HCT116 (cell line): ENCODE results near the gene SCO1. TPM values are rescaled to one million over a fixed set of nuclear protein-coding genes. Genes with fewer than 3 reads are reported as not detected.
A peak's percentile ranks its signal among the peaks of the same experiment; 100 is the strongest.

Source experiments
- ATAC-seq: fragments of 200-7000 bp; cut with Tn5 transposase; 2 replicates; pipeline ENCODE4 v1.9.1; 2020; ENCODE audit warnings: mild to moderate bottlenecking, moderate library complexity
- Bru-seq: library from RNA; stranded (reverse); fragments of 400-500 nt; gene quantifications from one replicate; lab custom pipeline; 2021; lab: Mats Ljungman, UMichigan
- BruChase-seq, 2 experiments: library from RNA; stranded (reverse); fragments of 400-500 nt; gene quantifications; one replicate each; lab custom pipeline; 2021; lab: Mats Ljungman, UMichigan
- BruUV-seq: library from RNA; stranded (reverse); fragments of 400-500 nt; replicated peaks from 2 replicates; lab custom pipeline; 2021; lab: Mats Ljungman, UMichigan
- CTCF ChIA-PET: fragments of 300-600 bp; sonication (Branson Sonifier 250); formaldehyde crosslinking; loops from one replicate; lab custom pipeline; 2021; ENCODE audit warnings: antibody characterized with exemption; lab: Charles Lee
- POLR2A ChIA-PET: fragments of 300-600, 350-600 bp; sonication (Branson Sonifier 250); formaldehyde crosslinking; loops from one replicate; lab custom pipeline; 2021; ENCODE audit warnings: antibody characterized with exemption; lab: Charles Lee
- RAD21 ChIA-PET, 2 experiments: fragments of 300-600 bp; sonication (Branson Sonifier 250); formaldehyde crosslinking; loops; one replicate each; lab custom pipeline; 2023; ENCODE audit warnings: low total read pairs in 2 of 2; ENCODE audit not compliant: uncharacterized antibody in 2 of 2, unreplicated experiment in 2 of 2, low non-redundant PET in 1 of 2; lab: Charles Lee
- DNase-seq: peaks from one replicate; pipeline ENCODE4 v3.0.0-alpha.2; 2010; ENCODE audit warnings: low read depth, low spot score
- H2AFZ ChIP-seq: fragments of 200-600 bp; shearing (Covaris generic), sonication (generic); 2 replicates; pipeline ENCODE4 v1.6.1; 2017; ENCODE audit warnings: low read depth, mixed run types, mixed read lengths, antibody characterized with exemption, low read length; ENCODE audit not compliant: poor library complexity, severe bottlenecking
- H3K27ac ChIP-seq: 2 replicates; pipeline ENCODE4 v1.5.1; 2012; ENCODE audit warnings: low read depth, low read length
- H3K27me3 ChIP-seq: fragments of 200-600 bp; sonication (generic); 2 replicates; pipeline ENCODE4 v1.6.1; 2016; ENCODE audit warnings: mixed run types, low read length, mixed read lengths; ENCODE audit not compliant: insufficient read depth
- H3K36me3 ChIP-seq, 2 experiments: fragments of 200-500 bp in 1 of 2; fragments of 200-600 bp in 1 of 2; sonication (Bioruptor generic) in 1 of 2; sonication (generic) in 1 of 2; 2 replicates each; pipeline versions ENCODE4 v1.5.1 to v1.6.1; 2014 to 2016; ENCODE audit warnings: low read length in 2 of 2, inconsistent platforms in 1 of 2, mixed read lengths in 1 of 2, mixed run types in 1 of 2; ENCODE audit not compliant: insufficient read depth in 2 of 2, control insufficient read depth in 1 of 2
- H3K4me1 ChIP-seq, 2 experiments: fragments of 200-600 bp in 1 of 2; sonication (generic) in 1 of 2; 2 replicates each; pipeline versions ENCODE4 v1.5.1 to v1.6.1; 2012 to 2017; ENCODE audit warnings: low read length in 2 of 2, inconsistent platforms in 1 of 2, mild to moderate bottlenecking in 1 of 2, mixed read lengths in 1 of 2, mixed run types in 1 of 2, moderate library complexity in 1 of 2; ENCODE audit not compliant: insufficient read depth in 2 of 2, control insufficient read depth in 1 of 2
- H3K4me2 ChIP-seq: fragments of 200-600 bp; sonication (generic); 2 replicates; pipeline ENCODE4 v1.6.1; 2017; ENCODE audit warnings: mixed run types, low read length, mixed read lengths
- H3K4me3 ChIP-seq, 2 experiments: fragments of 200-600 bp in 1 of 2; sonication (generic) in 1 of 2; replicated peaks in 1 of 2; 2 replicates each; pipeline ENCODE4 v1.5.1; 2011 to 2016; ENCODE audit warnings: low read length in 2 of 2, control low read depth in 1 of 2, low read depth in 1 of 2, mild to moderate bottlenecking in 1 of 2, mixed read lengths in 1 of 2, mixed run types in 1 of 2
- H3K79me2 ChIP-seq: fragments of 200-600 bp; sonication (generic); 2 replicates; pipeline ENCODE4 v1.6.1; 2017; ENCODE audit warnings: mild to moderate bottlenecking, mixed run types, low read length, moderate library complexity, mixed read lengths; ENCODE audit not compliant: insufficient read depth
- H3K9ac ChIP-seq: fragments of 200-600 bp; sonication (generic); 2 replicates; pipeline ENCODE4 v1.6.1; 2016; ENCODE audit warnings: low read length, mixed read lengths
- H3K9me2 ChIP-seq: fragments of 200-600 bp; sonication (generic), shearing (Covaris generic); 2 replicates; pipeline ENCODE4 v1.6.1; 2017; ENCODE audit warnings: mixed run types, mild to moderate bottlenecking, moderate library complexity; ENCODE audit not compliant: insufficient read depth
- H3K9me3 ChIP-seq, 2 experiments: fragments of 200-500 bp in 1 of 2; fragments of 200-600 bp in 1 of 2; sonication (Bioruptor generic) in 1 of 2; sonication (generic) in 1 of 2; 2 replicates each; pipeline ENCODE4 v1.6.1; 2014 to 2017; ENCODE audit warnings: low read length in 2 of 2, mixed read lengths in 2 of 2, inconsistent platforms in 1 of 2, low read depth in 1 of 2, mild to moderate bottlenecking in 1 of 2, mixed run types in 1 of 2, moderate library complexity in 1 of 2; ENCODE audit not compliant: control insufficient read depth in 1 of 2, insufficient read depth in 1 of 2
- H4K20me1 ChIP-seq: fragments of 200-600 bp; sonication (generic), shearing (Covaris generic); 2 replicates; pipeline ENCODE4 v1.6.1; 2017; ENCODE audit warnings: mixed run types, mild to moderate bottlenecking, moderate library complexity; ENCODE audit not compliant: insufficient read depth
- CBX3 ChIP-seq: IDR thresholded peaks from 2 replicates; pipeline ENCODE4 v1.6.1; 2012; ENCODE audit warnings: low read depth
- CEBPB ChIP-seq: IDR thresholded peaks from 2 replicates; pipeline ENCODE4 v1.6.1; 2012; ENCODE audit warnings: low read depth
- EGR1 ChIP-seq: IDR thresholded peaks from 2 replicates; pipeline ENCODE4 v1.6.1; 2012; ENCODE audit warnings: low read depth
- ELF1 ChIP-seq: IDR thresholded peaks from 2 replicates; pipeline ENCODE4 v1.6.1; 2012; ENCODE audit warnings: low read depth, borderline replicate concordance
- EZH2 ChIP-seq: fragments of 200-600 bp; sonication (generic); IDR thresholded peaks from 2 replicates; pipeline ENCODE4 v1.6.1; 2017; ENCODE audit warnings: antibody characterized with exemption, mixed run types
- EZH2phosphoT487 ChIP-seq: fragments of 200-600 bp; IDR thresholded peaks from 2 replicates; pipeline ENCODE4 v1.6.1; 2018; ENCODE audit warnings: antibody characterized with exemption, borderline replicate concordance
- FOSL1 ChIP-seq: IDR thresholded peaks from 2 replicates; pipeline ENCODE4 v1.6.1; 2012; ENCODE audit warnings: low read depth
- JUND ChIP-seq: IDR thresholded peaks from 2 replicates; pipeline ENCODE4 v1.6.1; 2012
- POLR2A ChIP-seq: IDR thresholded peaks from 2 replicates; pipeline ENCODE4 v1.7.0; 2011; ENCODE audit warnings: borderline replicate concordance; ENCODE audit not compliant: insufficient read depth, insufficient read length; ENCODE audit errors: extremely low read depth
- POLR2AphosphoS5 ChIP-seq: IDR thresholded peaks from 2 replicates; pipeline ENCODE4 v1.6.1; 2011; ENCODE audit warnings: mild to moderate bottlenecking, low read depth, low read length, moderate library complexity
- RAD21 ChIP-seq: IDR thresholded peaks from 2 replicates; pipeline ENCODE4 v1.6.1; 2012; ENCODE audit warnings: low read depth, mild to moderate bottlenecking
- SIN3A ChIP-seq: IDR thresholded peaks from 2 replicates; pipeline ENCODE4 v1.6.1; 2012; ENCODE audit warnings: low read depth
- SRF ChIP-seq: IDR thresholded peaks from 2 replicates; pipeline ENCODE4 v1.6.1; 2012; ENCODE audit warnings: low read depth
- YY1 ChIP-seq: IDR thresholded peaks from 2 replicates; pipeline ENCODE4 v1.6.1; 2011; ENCODE audit warnings: low read length, low read depth, moderate library complexity, mild to moderate bottlenecking; ENCODE audit not compliant: insufficient replicate concordance; ENCODE audit errors: extremely low read depth
- ZNF274 ChIP-seq: fragments of 200-500 bp; sonication (Bioruptor generic); IDR thresholded peaks from 2 replicates; pipeline ENCODE4 v1.6.1; 2014; ENCODE audit warnings: mild to moderate bottlenecking, low read depth, low read length, inconsistent platforms
- intact Hi-C: fragments of 100-400 bp; cut with micrococcal nuclease; formaldehyde crosslinking; loops from 2 replicates; pipeline ENCODE4 v1.10.0; 2022
- long read RNA-seq: library from polyadenylated mRNA; unstranded; transcript quantifications from one replicate; pipeline ENCODE4 v2.0.0, GENCODE V29; 2021; ENCODE audit not compliant: unreplicated experiment
- polyA plus RNA-seq: library from polyadenylated mRNA; unstranded; fragments of >200 nt; gene quantifications from 2 replicates; pipeline ENCODE4 v1.2.1, GENCODE V29; 2012; ENCODE audit warnings: missing spikeins
- total RNA-seq: library from RNA; stranded (reverse); gene quantifications from one replicate; pipeline ENCODE4 v1.2.1, GENCODE V29; 2021; ENCODE audit not compliant: unreplicated experiment
- TF ChIP-seq, protein P1 (sequence below): IDR thresholded peaks from 2 replicates; pipeline ENCODE4 v1.6.1; 2012
- TF ChIP-seq, protein P2 (sequence below): IDR thresholded peaks from 2 replicates; pipeline ENCODE4 v1.6.1; 2012
- TF ChIP-seq, protein P3 (sequence below): IDR thresholded peaks from 2 replicates; pipeline ENCODE4 v1.6.1; 2012; ENCODE audit warnings: low read depth
- TF ChIP-seq, protein P4 (sequence below), 3 experiments: fragments of 200-600 bp in 1 of 3; sonication (generic) in 1 of 3; IDR thresholded peaks in 2 of 3; conservative IDR thresholded peaks in 1 of 3; 2 replicates each; pipeline ENCODE4 v1.5.1; 2012 to 2017; ENCODE audit warnings: low read depth in 2 of 3, low read length in 2 of 3, antibody characterized with exemption in 1 of 3, borderline replicate concordance in 1 of 3, control low read depth in 1 of 3, mild to moderate bottlenecking in 1 of 3, mixed read lengths in 1 of 3, mixed run types in 1 of 3, moderate library complexity in 1 of 3; ENCODE audit not compliant: insufficient read depth in 1 of 3

The SCO1 gene
- total RNA-seq (35.8 TPM), Bru-seq, nascent RNA (percentile 90 among the genes with signal in this experiment), BruChase-seq, experiment 1, labeled RNA remaining after a 6-hour chase (percentile 92 among the genes with signal in this experiment), BruChase-seq, experiment 2, labeled RNA remaining after a 2-hour chase (percentile 89 among the genes with signal in this experiment)
- polyA plus RNA-seq: 14.8 and 16.3 TPM in 2 replicates
- long read RNA-seq, full-length matches to known transcripts: 49 of 60 reads
- long read RNA-seq, partial matches to known transcripts: 2 of 60 reads
- long read RNA-seq, other reads (novel, unspliced or antisense): 9 of 60 reads

DNA sequence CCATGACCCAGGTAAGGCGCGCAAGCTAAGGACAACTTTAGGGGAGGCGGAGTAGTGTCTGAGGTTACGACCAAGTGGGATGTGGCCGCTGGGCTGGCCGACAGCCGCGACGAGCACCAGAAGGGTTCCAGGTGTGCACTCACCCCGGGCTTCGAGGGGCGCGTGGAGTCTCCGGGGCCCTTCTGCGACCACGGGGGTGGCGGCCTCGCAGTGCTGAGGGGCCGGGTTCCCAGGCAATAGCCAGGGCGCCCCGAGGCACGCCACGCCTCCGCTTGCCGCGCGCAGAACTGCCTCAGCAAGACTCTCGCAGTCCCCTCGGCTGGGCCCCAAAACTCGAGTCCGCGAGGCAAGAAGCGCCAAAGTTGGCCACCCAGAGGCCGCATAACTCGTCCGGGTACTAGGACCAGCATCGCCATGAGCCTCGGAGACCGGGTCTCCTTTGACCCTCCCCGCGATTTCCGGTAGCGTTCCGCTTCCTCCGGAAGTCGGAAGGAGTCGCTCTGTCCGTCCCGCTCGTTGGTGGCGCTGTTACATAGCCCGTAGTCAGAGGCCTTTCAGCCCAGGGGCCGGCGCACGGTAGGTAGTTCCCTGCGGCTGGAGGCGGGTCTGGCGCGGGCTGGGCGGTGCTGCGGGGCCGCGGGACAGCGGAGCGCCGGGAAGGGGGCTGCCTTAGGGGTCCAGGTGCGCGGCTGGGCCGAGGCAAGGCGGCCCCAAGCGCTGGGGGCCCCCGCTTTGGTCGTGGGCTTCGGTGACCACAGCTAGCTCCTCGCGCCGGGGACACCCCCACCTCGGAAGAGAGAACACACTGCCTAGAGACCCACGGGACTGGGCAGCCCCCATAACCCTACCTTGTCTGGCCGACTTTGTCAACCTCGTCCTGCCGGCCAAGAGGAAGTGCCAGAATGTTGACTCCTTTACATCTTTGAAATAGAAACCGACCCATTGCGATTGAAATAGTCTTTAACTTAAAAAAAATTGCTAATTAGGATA is at the start of gene SCO1, which contains the start of gene ADPRM:
SCO1 (minus strand) TSS at position 442 of the 990 bp plus-strand sequence; CDS start at position 416, 26 bp downstream.
ADPRM (plus strand) TSS at position 503 of the 990 bp plus-strand sequence. CDS start 7,333 bp downstream, outside the sequence.
- Histone ChIP-seq H3K27ac (peak within 1 kb of the TSS; percentile 65), H3K9ac (peak within 1 kb of the TSS; percentile 95), H3K4me1 (peaks cover 8 to 17% of the 10 kb centered on the region in 2 experiments; a peak in 3 of 4 replicates), H2AFZ (peak within 1 kb of the TSS; percentile 6), H3K4me2 (peak within 1 kb of the TSS; percentile 67), H4K20me1 (no peaks in the 10 kb centered on the region), H3K36me3 (peaks cover 21 to 26% of the 10 kb centered on the region in 2 experiments), H3K9me2 (no peaks in the 10 kb centered on the region), H3K79me2 (peaks cover 64% of the 10 kb centered on the region), H3K9me3 (no peaks in the 10 kb centered on the region), H3K27me3 (no peaks in the 10 kb centered on the region), H3K4me3 (peak within 1 kb of the TSS; percentile 93 to 97)
- ChIA-PET CTCF (no interaction called here), RAD21 (no interaction called here), POLR2A (no interaction called here)
- no TSS peak for BruUV-seq
- DNase-seq (peak; percentile 80), ATAC-seq (peak; percentile 99)
- intact Hi-C loops: no loop called here
- TF ChIP-seq RAD21: no peak
- no peak for TF ChIP-seq FOSL1
- TF ChIP-seq POLR2AphosphoS5: peak; percentile 91
- no peak for TF ChIP-seq CBX3
- no peak for TF ChIP-seq SRF
- TF ChIP-seq EZH2: no peak
- TF ChIP-seq JUND: no peak
- peak; percentile 51 for TF ChIP-seq YY1
- peak; percentile 91 for TF ChIP-seq POLR2A
- TF ChIP-seq, protein P1, sequence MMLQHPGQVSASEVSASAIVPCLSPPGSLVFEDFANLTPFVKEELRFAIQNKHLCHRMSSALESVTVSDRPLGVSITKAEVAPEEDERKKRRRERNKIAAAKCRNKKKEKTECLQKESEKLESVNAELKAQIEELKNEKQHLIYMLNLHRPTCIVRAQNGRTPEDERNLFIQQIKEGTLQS: no peak
- no peak for TF ChIP-seq CEBPB
- TF ChIP-seq, protein P2, sequence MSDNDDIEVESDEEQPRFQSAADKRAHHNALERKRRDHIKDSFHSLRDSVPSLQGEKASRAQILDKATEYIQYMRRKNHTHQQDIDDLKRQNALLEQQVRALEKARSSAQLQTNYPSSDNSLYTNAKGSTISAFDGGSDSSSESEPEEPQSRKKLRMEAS: peak; percentile 76
- TF ChIP-seq, protein P3, sequence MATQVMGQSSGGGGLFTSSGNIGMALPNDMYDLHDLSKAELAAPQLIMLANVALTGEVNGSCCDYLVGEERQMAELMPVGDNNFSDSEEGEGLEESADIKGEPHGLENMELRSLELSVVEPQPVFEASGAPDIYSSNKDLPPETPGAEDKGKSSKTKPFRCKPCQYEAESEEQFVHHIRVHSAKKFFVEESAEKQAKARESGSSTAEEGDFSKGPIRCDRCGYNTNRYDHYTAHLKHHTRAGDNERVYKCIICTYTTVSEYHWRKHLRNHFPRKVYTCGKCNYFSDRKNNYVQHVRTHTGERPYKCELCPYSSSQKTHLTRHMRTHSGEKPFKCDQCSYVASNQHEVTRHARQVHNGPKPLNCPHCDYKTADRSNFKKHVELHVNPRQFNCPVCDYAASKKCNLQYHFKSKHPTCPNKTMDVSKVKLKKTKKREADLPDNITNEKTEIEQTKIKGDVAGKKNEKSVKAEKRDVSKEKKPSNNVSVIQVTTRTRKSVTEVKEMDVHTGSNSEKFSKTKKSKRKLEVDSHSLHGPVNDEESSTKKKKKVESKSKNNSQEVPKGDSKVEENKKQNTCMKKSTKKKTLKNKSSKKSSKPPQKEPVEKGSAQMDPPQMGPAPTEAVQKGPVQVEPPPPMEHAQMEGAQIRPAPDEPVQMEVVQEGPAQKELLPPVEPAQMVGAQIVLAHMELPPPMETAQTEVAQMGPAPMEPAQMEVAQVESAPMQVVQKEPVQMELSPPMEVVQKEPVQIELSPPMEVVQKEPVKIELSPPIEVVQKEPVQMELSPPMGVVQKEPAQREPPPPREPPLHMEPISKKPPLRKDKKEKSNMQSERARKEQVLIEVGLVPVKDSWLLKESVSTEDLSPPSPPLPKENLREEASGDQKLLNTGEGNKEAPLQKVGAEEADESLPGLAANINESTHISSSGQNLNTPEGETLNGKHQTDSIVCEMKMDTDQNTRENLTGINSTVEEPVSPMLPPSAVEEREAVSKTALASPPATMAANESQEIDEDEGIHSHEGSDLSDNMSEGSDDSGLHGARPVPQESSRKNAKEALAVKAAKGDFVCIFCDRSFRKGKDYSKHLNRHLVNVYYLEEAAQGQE: no peak
- TF ChIP-seq SIN3A: peak; percentile 73; the same call in 1 of the 2 replicates
- TF ChIP-seq EZH2phosphoT487: no peak
- no peak for TF ChIP-seq ZNF274
- TF ChIP-seq EGR1: no peak; the same call in 1 of the 2 replicates
- TF ChIP-seq, protein P4, sequence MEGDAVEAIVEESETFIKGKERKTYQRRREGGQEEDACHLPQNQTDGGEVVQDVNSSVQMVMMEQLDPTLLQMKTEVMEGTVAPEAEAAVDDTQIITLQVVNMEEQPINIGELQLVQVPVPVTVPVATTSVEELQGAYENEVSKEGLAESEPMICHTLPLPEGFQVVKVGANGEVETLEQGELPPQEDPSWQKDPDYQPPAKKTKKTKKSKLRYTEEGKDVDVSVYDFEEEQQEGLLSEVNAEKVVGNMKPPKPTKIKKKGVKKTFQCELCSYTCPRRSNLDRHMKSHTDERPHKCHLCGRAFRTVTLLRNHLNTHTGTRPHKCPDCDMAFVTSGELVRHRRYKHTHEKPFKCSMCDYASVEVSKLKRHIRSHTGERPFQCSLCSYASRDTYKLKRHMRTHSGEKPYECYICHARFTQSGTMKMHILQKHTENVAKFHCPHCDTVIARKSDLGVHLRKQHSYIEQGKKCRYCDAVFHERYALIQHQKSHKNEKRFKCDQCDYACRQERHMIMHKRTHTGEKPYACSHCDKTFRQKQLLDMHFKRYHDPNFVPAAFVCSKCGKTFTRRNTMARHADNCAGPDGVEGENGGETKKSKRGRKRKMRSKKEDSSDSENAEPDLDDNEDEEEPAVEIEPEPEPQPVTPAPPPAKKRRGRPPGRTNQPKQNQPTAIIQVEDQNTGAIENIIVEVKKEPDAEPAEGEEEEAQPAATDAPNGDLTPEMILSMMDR (IDR thresholded peaks at IDR 0.05 in 2 of 3, conservative IDR thresholded peaks at IDR 0.05 in 1 of 3; ENCODE audit: borderline replicate concordance in 1 of 3, insufficient read depth in 1 of 3, low read depth in 2 of 3, low read length in 2 of 3): peak in 1 of 3 experiments; percentile 34; a peak in 2 of 6 replicates
- peak; percentile 58 for TF ChIP-seq ELF1
